Esophagus muscularis mucosa (tissue), 3 donors: ENCODE data around the gene AHCYL2.

ENCODE experiments used
- CTCF ChIP-seq, 3 experiments: fragments of 200-600 bp in 2 of 3; fragments of 450-650 bp in 1 of 3; sonication (generic) in 2 of 3; IDR thresholded peaks; one replicate each; pipeline ENCODE4 v1.5.1; 2017 to 2019; ENCODE audit warnings: antibody characterized with exemption in 3 of 3, mild to moderate bottlenecking in 2 of 3, moderate library complexity in 1 of 3
- POLR2AphosphoS5 ChIP-seq, 2 donors: sonication (generic); formaldehyde crosslinking; IDR thresholded peaks; one replicate each; pipeline ENCODE4 v1.6.1; 2017; ENCODE audit warnings: antibody characterized with exemption in 2 of 2

GRCh38 chr7:129354428-129355157 is 129.8 kb downstream of the AHCYL2 start:
- no peak for TF ChIP-seq CTCF (IDR thresholded peaks at IDR 0.05)
- TF ChIP-seq POLR2AphosphoS5 (IDR thresholded peaks at IDR 0.05) = no peak
